ENCODE results near the gene MYD88.

GRCh38 chr3:38114052-38114874 lies 24.2 kb upstream of the MYD88 start:
- TF ChIP-seq CTCF (IDR thresholded peaks at IDR 0.05; ENCODE audit: poor library complexity) (no peak), EZH2 (IDR thresholded peaks at IDR 0.05; ENCODE audit: borderline replicate concordance) (no peak), EZH2phosphoT487 (IDR thresholded peaks at IDR 0.05; ENCODE audit: low read depth, severe bottlenecking, unreplicated experiment) (no peak)
